Loucy (cell line): ENCODE measurements around the gene ACOXL.

Experiments used
- H2AFZ ChIP-seq: fragments of 200-600 bp; sonication (generic); 2 replicates; pipeline ENCODE4 v1.6.0; 2016; ENCODE audit warnings: antibody characterized with exemption, mild to moderate bottlenecking, low read length, moderate library complexity
- H3F3A ChIP-seq: fragments of 200-600 bp; 2 replicates; pipeline ENCODE4 v1.6.0; 2016; ENCODE audit warnings: antibody characterized with exemption, low read depth, mild to moderate bottlenecking
- H3K27me3 ChIP-seq: fragments of 200-600 bp; sonication (generic); 2 replicates; pipeline ENCODE4 v1.6.1; 2014; ENCODE audit warnings: low read length, mild to moderate bottlenecking; ENCODE audit not compliant: insufficient read depth, poor library complexity, severe bottlenecking
- H3K36me3 ChIP-seq: fragments of 200-600 bp; sonication (generic); 2 replicates; pipeline ENCODE4 v1.6.1; 2016; ENCODE audit warnings: low read length; ENCODE audit not compliant: insufficient read depth
- H3K4me1 ChIP-seq: fragments of 200-600 bp; sonication (generic); 2 replicates; pipeline ENCODE4 v1.5.1; 2014; ENCODE audit warnings: low read length, mild to moderate bottlenecking; ENCODE audit not compliant: insufficient read depth, poor library complexity, severe bottlenecking
- H3K4me2 ChIP-seq: fragments of 200-600 bp; sonication (generic); 2 replicates; pipeline ENCODE4 v1.6.0; 2014; ENCODE audit warnings: antibody characterized with exemption, low read length, low read depth, mild to moderate bottlenecking; ENCODE audit not compliant: poor library complexity, severe bottlenecking
- H3K4me3 ChIP-seq: fragments of 200-600 bp; sonication (generic); 2 replicates; pipeline ENCODE4 v1.5.1; 2014; ENCODE audit warnings: low read length, mild to moderate bottlenecking, mixed read lengths; ENCODE audit not compliant: poor library complexity, severe bottlenecking
- H3K79me2 ChIP-seq: fragments of 200-600 bp; sonication (generic); 2 replicates; pipeline ENCODE4 v1.6.1; 2014; ENCODE audit warnings: low read length; ENCODE audit not compliant: insufficient read depth
- H3K9ac ChIP-seq: fragments of 200-600 bp; sonication (generic); 2 replicates; pipeline ENCODE4 v1.6.0; 2014; ENCODE audit warnings: mild to moderate bottlenecking, low read depth, low read length, moderate library complexity; ENCODE audit not compliant: poor library complexity, severe bottlenecking
- H3K9me2 ChIP-seq: fragments of 200-600 bp; sonication (generic); replicated peaks from 2 replicates; pipeline ENCODE4 v1.6.1; 2016; ENCODE audit warnings: low read depth, low read length, mixed read lengths
- H3K9me3 ChIP-seq: fragments of 200-600 bp; sonication (generic); 2 replicates; pipeline ENCODE4 v1.6.1; 2014; ENCODE audit warnings: mild to moderate bottlenecking, antibody characterized with exemption, low read length, low read depth; ENCODE audit not compliant: insufficient read depth
- H4K20me1 ChIP-seq: fragments of 200-600 bp; sonication (generic); 2 replicates; pipeline ENCODE4 v1.6.0; 2014; ENCODE audit warnings: antibody characterized with exemption, low read length, mild to moderate bottlenecking; ENCODE audit not compliant: insufficient read depth, poor library complexity, severe bottlenecking
- CTCF ChIP-seq: fragments of 200-600 bp; sonication (generic); conservative IDR thresholded peaks from 2 replicates; pipeline ENCODE4 v1.5.1; 2014; ENCODE audit warnings: mild to moderate bottlenecking, antibody characterized with exemption, low read length
- EZH2phosphoT487 ChIP-seq: fragments of 200-600 bp; IDR thresholded peaks from 2 replicates; pipeline ENCODE4 v1.6.1; 2018; ENCODE audit warnings: antibody characterized with exemption, mild to moderate bottlenecking, moderate library complexity, borderline replicate concordance

ACOXL gene

GRCh38 chr2:111164078-111164477 lies 431.7 kb downstream of the ACOXL start:
- Histone ChIP-seq H3K36me3 (peaks cover 48% of the 10 kb centered on the region; the same call in 1 of the 2 replicates), H3K9me3 (no peaks in the 10 kb centered on the region), H3K4me3 (no peak overlapping the region), H2AFZ (no peak overlapping the region), H3K9me2 (no peaks in the 10 kb centered on the region), H3K9ac (no peak overlapping the region), H4K20me1 (no peaks in the 10 kb centered on the region), H3K4me1 (peaks cover 24% of the 10 kb centered on the region), H3K79me2 (no peaks in the 10 kb centered on the region), H3K4me2 (no peak overlapping the region), H3F3A (no peaks in the 10 kb centered on the region), H3K27me3 (no peaks in the 10 kb centered on the region)
- TF ChIP-seq CTCF (no peak), EZH2phosphoT487 (no peak)

- Histone ChIP-seq H3K9ac (no peak overlapping the region), H3K4me3 (no peak overlapping the region), H3K4me1 (peaks cover 28% of the 10 kb centered on the region), H2AFZ (no peak overlapping the region), H3F3A (no peaks in the 10 kb centered on the region), H3K79me2 (no peaks in the 10 kb centered on the region), H3K4me2 (no peak overlapping the region), H3K36me3 (peaks cover 48% of the 10 kb centered on the region; the same call in 1 of the 2 replicates), H3K9me3 (no peaks in the 10 kb centered on the region), H4K20me1 (no peaks in the 10 kb centered on the region), H3K9me2 (no peaks in the 10 kb centered on the region), H3K27me3 (no peaks in the 10 kb centered on the region)
- TF ChIP-seq EZH2phosphoT487 (no peak), CTCF (no peak)
These were observed 432.7 kb downstream of the ACOXL start for GRCh38 chr2:111165084-111165483.

GRCh38 chr2:111166115-111166514 lies 433.7 kb downstream of the ACOXL start:
- H3K27me3 ChIP-seq, result no peaks in the 10 kb centered on the region
- H3K4me3 ChIP-seq, result no peak overlapping the region
- peaks cover 28% of the 10 kb centered on the region for H3K4me1 ChIP-seq
- no peaks in the 10 kb centered on the region for H3K9me3 ChIP-seq
- no peak for TF ChIP-seq CTCF
- no peaks in the 10 kb centered on the region for H3F3A ChIP-seq
- H2AFZ ChIP-seq, result no peak overlapping the region
- no peaks in the 10 kb centered on the region for H3K79me2 ChIP-seq
- peaks cover 41% of the 10 kb centered on the region; the same call in 1 of the 2 replicates for H3K36me3 ChIP-seq
- H3K4me2 ChIP-seq, result no peak overlapping the region
- H3K9me2 ChIP-seq, result no peaks in the 10 kb centered on the region
- no peaks in the 10 kb centered on the region for H4K20me1 ChIP-seq
- H3K9ac ChIP-seq, result no peak overlapping the region
